HG03135 (cell line): ENCODE measurements around the gene CDKAL1.
"Not testable (repeated sequence)": the region's sequence is repeated elsewhere in the genome, so short reads cannot be mapped to it uniquely, and the experiment has no call there.

Experiments used
- ATAC-seq: cut with Tn5 transposase; IDR thresholded peaks from one replicate; pipeline ENCODE4 v1.9.1; 2021; ENCODE audit warnings: mild to moderate bottlenecking, moderate library complexity; ENCODE audit not compliant: unreplicated experiment

CDKAL1 gene

GRCh38 chr6:21049148-21049547, 514.9 kb downstream of the CDKAL1 start:
- ATAC-seq = no peak

- ATAC-seq = no peak
These were observed 515.3 kb downstream of the CDKAL1 start for GRCh38 chr6:21049572-21049971.

- ATAC-seq = no peak
These were observed 516.7 kb downstream of the CDKAL1 start for GRCh38 chr6:21050935-21051334.

GRCh38 chr6:21051777-21052176, 517.5 kb downstream of the CDKAL1 start:
- no peak for ATAC-seq

- ATAC-seq = no peak
These were observed 519.4 kb downstream of the CDKAL1 start for GRCh38 chr6:21053612-21054011.

- ATAC-seq = not testable (repeated sequence)
These were observed 521.2 kb downstream of the CDKAL1 start for GRCh38 chr6:21055480-21055879.

- no peak for ATAC-seq
These were observed 527.6 kb downstream of the CDKAL1 start for GRCh38 chr6:21061892-21062291.

GRCh38 chr6:21064756-21065340, 530.6 kb downstream of the CDKAL1 start:
- no peak for ATAC-seq

GRCh38 chr6:21067521-21067920, 533.3 kb downstream of the CDKAL1 start:
- no peak for ATAC-seq

GRCh38 chr6:21070620-21071019, 536.4 kb downstream of the CDKAL1 start:
- ATAC-seq = no peak

GRCh38 chr6:21071780-21072468, 537.7 kb downstream of the CDKAL1 start:
- ATAC-seq = no peak

GRCh38 chr6:21073318-21073839, 539.1 kb downstream of the CDKAL1 start:
- no peak for ATAC-seq

GRCh38 chr6:21074484-21074883, 540.2 kb downstream of the CDKAL1 start:
- ATAC-seq = no peak

- ATAC-seq = no peak
These were observed 541.7 kb downstream of the CDKAL1 start for GRCh38 chr6:21075986-21076385.

- no peak for ATAC-seq
These were observed 544.2 kb downstream of the CDKAL1 start for GRCh38 chr6:21078497-21078896.

GRCh38 chr6:21079468-21080048, 545.3 kb downstream of the CDKAL1 start:
- ATAC-seq = no peak

- ATAC-seq = no peak
These were observed 546.0 kb downstream of the CDKAL1 start for GRCh38 chr6:21080221-21080620.

GRCh38 chr6:21082091-21082490, 547.8 kb downstream of the CDKAL1 start:
- no peak for ATAC-seq

- no peak for ATAC-seq
These were observed 549.5 kb downstream of the CDKAL1 start for GRCh38 chr6:21083708-21084107.

- no peak for ATAC-seq
These were observed 550.4 kb downstream of the CDKAL1 start for GRCh38 chr6:21084656-21085055.

- no peak for ATAC-seq
These were observed 551.0 kb downstream of the CDKAL1 start for GRCh38 chr6:21085211-21085610.

GRCh38 chr6:21085643-21086042, 551.4 kb downstream of the CDKAL1 start:
- ATAC-seq = no peak
